OCI-LY7 (cell line): ENCODE measurements around the gene FAM174B. TPM values are rescaled to one million over a fixed set of nuclear protein-coding genes. Genes with fewer than 3 reads are reported as not detected.

Experiments
- BruUV-seq: library from RNA; stranded (reverse); fragments of 400-500 nt; replicated peaks from 2 replicates; lab custom pipeline; 2021; lab: Mats Ljungman, UMichigan
- CTCF ChIA-PET: fragments of 300-600 bp; sonication (Branson Sonifier 250); formaldehyde crosslinking; loops from one replicate; lab custom pipeline; 2022; ENCODE audit warnings: antibody characterized with exemption; ENCODE audit not compliant: unreplicated experiment; lab: Charles Lee
- POLR2A ChIA-PET: fragments of 300-600 bp; sonication (Branson Sonifier 250); formaldehyde crosslinking; loops from one replicate; lab custom pipeline; 2022; ENCODE audit warnings: antibody characterized with exemption; lab: Charles Lee
- DNase-seq: peaks from one replicate; pipeline ENCODE4 v3.0.0-alpha.2; 2015; ENCODE audit warnings: low spot score
- H2AFZ ChIP-seq: fragments of 200-600 bp; sonication (generic), shearing (Covaris generic); 2 replicates; pipeline ENCODE4 v1.6.1; 2014; ENCODE audit warnings: mild to moderate bottlenecking, antibody characterized with exemption, low read length, moderate library complexity
- H3K27ac ChIP-seq: fragments of 200-600 bp; sonication (generic); 2 replicates; pipeline ENCODE4 v1.5.1; 2014; ENCODE audit warnings: mixed run types, low read depth, mild to moderate bottlenecking, moderate library complexity, low read length, inconsistent platforms; ENCODE audit not compliant: poor library complexity, severe bottlenecking
- H3K36me3 ChIP-seq: fragments of 200-600 bp; sonication (generic); 2 replicates; pipeline ENCODE4 v1.6.1; 2014; ENCODE audit warnings: mild to moderate bottlenecking, antibody characterized with exemption, low read length, moderate library complexity, mixed read lengths; ENCODE audit not compliant: insufficient read depth
- H3K4me1 ChIP-seq: fragments of 200-600 bp; sonication (generic); 2 replicates; pipeline ENCODE4 v1.5.1; 2014; ENCODE audit warnings: mild to moderate bottlenecking, low read length; ENCODE audit not compliant: insufficient read depth, poor library complexity, severe bottlenecking
- H3K4me2 ChIP-seq: fragments of 200-600 bp; sonication (generic); 2 replicates; pipeline ENCODE4 v1.6.1; 2014; ENCODE audit warnings: mild to moderate bottlenecking, low read length
- H3K4me3 ChIP-seq: fragments of 200-600 bp; sonication (generic); 2 replicates; pipeline ENCODE4 v1.5.1; 2014; ENCODE audit warnings: mild to moderate bottlenecking, low read depth, low read length; ENCODE audit not compliant: poor library complexity, severe bottlenecking
- H3K79me2 ChIP-seq: fragments of 200-600 bp; sonication (generic); 2 replicates; pipeline ENCODE4 v1.6.1; 2016; ENCODE audit warnings: low read depth, mild to moderate bottlenecking, low read length, moderate library complexity, mixed read lengths; ENCODE audit not compliant: insufficient read depth
- H3K9me2 ChIP-seq: fragments of 200-600 bp; sonication (generic); 2 replicates; pipeline ENCODE4 v1.6.1; 2016; ENCODE audit warnings: mild to moderate bottlenecking, low read length, mixed read lengths; ENCODE audit not compliant: insufficient read depth
- H3K9me3 ChIP-seq: fragments of 200-600 bp; sonication (generic); 2 replicates; pipeline ENCODE4 v1.6.1; 2014; ENCODE audit warnings: mild to moderate bottlenecking, mixed run types, low read length, mixed read lengths
- H4K20me1 ChIP-seq: fragments of 200-600 bp; sonication (generic); 2 replicates; pipeline ENCODE4 v1.6.1; 2014; ENCODE audit warnings: mild to moderate bottlenecking, antibody characterized with exemption, low read length, moderate library complexity, mixed read lengths; ENCODE audit not compliant: insufficient read depth
- EZH2phosphoT487 ChIP-seq: fragments of 200-600 bp; sonication (generic); IDR thresholded peaks from 2 replicates; pipeline ENCODE4 v1.6.1; 2018; ENCODE audit warnings: low read depth, borderline replicate concordance, mild to moderate bottlenecking, mixed run types, antibody characterized with exemption, low read length, moderate library complexity, mixed read lengths
- intact Hi-C: fragments of 100-400 bp; cut with micrococcal nuclease; formaldehyde crosslinking; loops from one replicate; pipeline ENCODE4 v1.10.0; 2022; ENCODE audit not compliant: unreplicated experiment
- total RNA-seq, 2 experiments: library from RNA; depleted of rRNA in 1 of 2; stranded (reverse); fragments of >200 nt in 1 of 2; shearing (Covaris generic) in 1 of 2; gene quantifications; 2 replicates each; pipeline ENCODE4 v1.2.3, GENCODE V29; 2014 to 2022
- TF ChIP-seq, protein P1 (sequence below): fragments of 200-600 bp; sonication (generic); conservative IDR thresholded peaks from 2 replicates; pipeline ENCODE4 v1.5.1; 2014; ENCODE audit warnings: mild to moderate bottlenecking, antibody characterized with exemption, low read length, moderate library complexity, mixed read lengths

FAM174B gene
- total RNA-seq, 2 experiments from 2014 or later, result 1.3 to 24.4 TPM

DNA sequence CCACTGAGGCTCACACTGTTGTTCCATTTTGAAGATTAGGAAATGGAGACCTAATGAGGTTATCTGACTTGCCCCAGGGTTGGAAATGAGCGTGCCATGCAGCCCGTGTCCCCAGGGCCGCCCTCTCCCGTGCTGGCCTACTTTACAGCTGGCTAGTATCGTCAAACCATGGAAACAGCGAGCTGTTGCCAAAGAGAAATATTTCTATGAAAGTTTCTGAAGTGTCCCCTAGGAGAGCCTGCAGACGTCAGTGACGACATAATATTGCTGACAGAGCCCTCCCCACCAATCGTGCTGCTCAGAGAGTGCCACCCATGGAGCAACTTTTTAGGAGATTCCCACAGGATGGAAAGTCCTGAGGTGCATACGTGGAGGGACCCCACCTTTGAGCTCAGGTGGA lies 11.2 kb upstream of the FAM174B start:
- no peaks in the 10 kb centered on the region for H3K36me3 ChIP-seq
- H3K9me2 ChIP-seq, result no peaks in the 10 kb centered on the region
- H2AFZ ChIP-seq, result no peak overlapping the region
- CTCF ChIA-PET, result no interaction called here
- no peaks in the 10 kb centered on the region for H3K9me3 ChIP-seq
- no peak for DNase-seq
- H3K4me2 ChIP-seq, result no peak overlapping the region
- no peaks in the 10 kb centered on the region for H4K20me1 ChIP-seq
- no peak overlapping the region for H3K4me3 ChIP-seq
- no peaks in the 10 kb centered on the region for H3K4me1 ChIP-seq
- POLR2A ChIA-PET, result no interaction called here
- intact Hi-C loops, result no loop called here
- H3K27ac ChIP-seq, result no peak overlapping the region
- no peaks in the 10 kb centered on the region for H3K79me2 ChIP-seq
- TF ChIP-seq, protein P1, sequence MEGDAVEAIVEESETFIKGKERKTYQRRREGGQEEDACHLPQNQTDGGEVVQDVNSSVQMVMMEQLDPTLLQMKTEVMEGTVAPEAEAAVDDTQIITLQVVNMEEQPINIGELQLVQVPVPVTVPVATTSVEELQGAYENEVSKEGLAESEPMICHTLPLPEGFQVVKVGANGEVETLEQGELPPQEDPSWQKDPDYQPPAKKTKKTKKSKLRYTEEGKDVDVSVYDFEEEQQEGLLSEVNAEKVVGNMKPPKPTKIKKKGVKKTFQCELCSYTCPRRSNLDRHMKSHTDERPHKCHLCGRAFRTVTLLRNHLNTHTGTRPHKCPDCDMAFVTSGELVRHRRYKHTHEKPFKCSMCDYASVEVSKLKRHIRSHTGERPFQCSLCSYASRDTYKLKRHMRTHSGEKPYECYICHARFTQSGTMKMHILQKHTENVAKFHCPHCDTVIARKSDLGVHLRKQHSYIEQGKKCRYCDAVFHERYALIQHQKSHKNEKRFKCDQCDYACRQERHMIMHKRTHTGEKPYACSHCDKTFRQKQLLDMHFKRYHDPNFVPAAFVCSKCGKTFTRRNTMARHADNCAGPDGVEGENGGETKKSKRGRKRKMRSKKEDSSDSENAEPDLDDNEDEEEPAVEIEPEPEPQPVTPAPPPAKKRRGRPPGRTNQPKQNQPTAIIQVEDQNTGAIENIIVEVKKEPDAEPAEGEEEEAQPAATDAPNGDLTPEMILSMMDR, result no peak
- TF ChIP-seq EZH2phosphoT487, result no peak
- BruUV-seq, result no TSS peak

DNA sequence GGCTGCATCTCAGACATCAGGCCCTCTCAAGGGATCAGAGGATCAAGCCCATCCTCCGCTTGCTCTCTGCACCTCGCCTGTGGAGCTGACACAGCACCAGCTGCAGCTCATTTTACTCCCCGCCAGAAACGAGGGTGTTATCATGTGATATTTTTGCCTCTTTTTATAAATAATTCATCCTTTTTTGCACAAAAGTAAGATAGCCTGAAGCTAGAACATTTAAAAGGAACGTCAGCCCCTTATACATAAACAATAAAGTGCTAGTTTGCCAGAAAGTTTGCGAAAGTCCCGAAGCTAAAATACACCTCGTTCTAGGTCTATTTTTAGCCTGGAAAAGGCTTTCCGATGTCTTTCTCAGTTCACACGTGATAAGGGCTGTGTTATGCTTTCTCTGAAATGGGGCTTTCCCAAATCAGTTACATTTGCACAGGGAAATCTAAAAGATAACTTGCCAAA lies 9.6 kb upstream of the FAM174B start:
- TF ChIP-seq, protein P1, result no peak
- Histone ChIP-seq H3K9me3 (no peaks in the 10 kb centered on the region), H3K9me2 (no peaks in the 10 kb centered on the region), H2AFZ (no peak overlapping the region), H3K4me3 (no peak overlapping the region), H3K4me2 (no peak overlapping the region), H4K20me1 (no peaks in the 10 kb centered on the region), H3K4me1 (no peaks in the 10 kb centered on the region), H3K36me3 (no peaks in the 10 kb centered on the region), H3K79me2 (no peaks in the 10 kb centered on the region), H3K27ac (no peak overlapping the region)
- POLR2A ChIA-PET, result interaction anchor here (0.7 kb wide), 2 partner anchors 85 to 1450 kb away, joined by 3 read pairs; no protein-coding TSS in a partner anchor
- DNase-seq, result no peak
- CTCF ChIA-PET, result no interaction called here
- no TSS peak for BruUV-seq
- intact Hi-C loops, result no loop called here

DNA sequence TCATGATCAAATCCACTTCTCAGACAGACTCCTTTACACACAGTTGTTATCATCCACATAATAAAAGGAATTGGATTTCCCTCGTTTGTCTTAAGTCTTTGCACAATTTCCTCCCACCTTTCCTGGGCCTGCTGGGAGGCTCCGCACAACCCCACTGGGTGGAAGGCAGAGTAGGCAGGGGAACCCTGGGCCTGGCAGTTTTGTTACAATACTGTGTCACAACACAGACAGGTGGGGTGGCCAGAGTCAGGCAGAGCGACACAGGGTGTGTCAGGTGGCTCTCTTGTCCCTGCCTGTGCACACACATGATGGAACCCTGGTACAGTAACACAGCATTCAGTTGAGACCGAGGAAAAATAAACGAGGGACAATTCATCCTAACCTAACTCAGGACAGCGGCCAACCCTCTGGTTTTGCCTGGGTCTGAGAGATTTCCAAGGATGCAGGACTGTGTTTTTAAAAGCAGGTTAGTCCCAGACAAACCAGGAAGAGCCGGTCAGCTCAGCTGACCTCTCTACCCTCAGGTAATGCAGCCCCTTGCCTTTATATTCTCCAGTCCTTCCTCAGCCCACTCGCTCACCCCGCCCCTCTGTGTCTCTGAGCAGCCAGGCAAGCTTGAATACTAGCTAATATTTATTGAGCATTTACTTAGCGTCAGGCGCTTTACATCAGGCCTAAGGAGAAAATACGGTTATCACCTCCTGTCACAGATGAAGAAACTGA lies 8.8 kb upstream of the FAM174B start:
- intact Hi-C loops, result no loop called here
- H3K9me2 ChIP-seq, result no peaks in the 10 kb centered on the region
- no TSS peak for BruUV-seq
- H3K79me2 ChIP-seq, result no peaks in the 10 kb centered on the region
- no peaks in the 10 kb centered on the region for H4K20me1 ChIP-seq
- no peak for DNase-seq
- H3K4me2 ChIP-seq, result no peak overlapping the region
- H3K36me3 ChIP-seq, result no peaks in the 10 kb centered on the region
- H3K9me3 ChIP-seq, result no peaks in the 10 kb centered on the region
- H2AFZ ChIP-seq, result no peak overlapping the region
- ChIA-PET CTCF (no interaction called here), POLR2A (interaction anchor here (0.7 kb wide), 1 partner anchor 84 kb away, joined by 3 read pairs; no protein-coding TSS in a partner anchor)
- H3K4me1 ChIP-seq, result no peaks in the 10 kb centered on the region
- no peak for TF ChIP-seq EZH2phosphoT487
- TF ChIP-seq, protein P1, result no peak
- H3K27ac ChIP-seq, result no peak overlapping the region
- H3K4me3 ChIP-seq, result no peak overlapping the region
